HepG2 (cell line): Measurements from ENCODE around the gene COQ8A. TPM values are rescaled to one million over a fixed set of nuclear protein-coding genes. Genes with fewer than 3 reads are reported as not detected.

Source experiments
- AKAP8 ChIP-seq: sonication (generic); formaldehyde crosslinking; IDR thresholded peaks from 2 replicates; pipeline ENCODE4 v1.5.1; 2020; ENCODE audit warnings: mild to moderate bottlenecking, missing genetic modification reagents
- ATM ChIP-seq: fragments of 450-650 bp; IDR thresholded peaks from 2 replicates; pipeline ENCODE4 v1.7.1; 2017; ENCODE audit warnings: mild to moderate bottlenecking, borderline replicate concordance
- DNMT1 ChIP-seq: sonication (generic); formaldehyde crosslinking; IDR thresholded peaks from 2 replicates; pipeline ENCODE4 v1.5.1; 2020; ENCODE audit warnings: mild to moderate bottlenecking, missing genetic modification reagents
- FOXA3 ChIP-seq: IDR thresholded peaks from 2 replicates; pipeline ENCODE4 v1.6.1; 2016; ENCODE audit warnings: missing genetic modification reagents, missing compliant biosample characterization
- HNRNPH1 ChIP-seq: fragments of 200-400 bp; formaldehyde crosslinking; optimal IDR thresholded peaks from 2 replicates; pipeline ENCODE3; 2017; ENCODE audit warnings: mild to moderate bottlenecking, low read depth, low read length
- KMT2A ChIP-seq: sonication (generic); formaldehyde crosslinking; IDR thresholded peaks from 2 replicates; pipeline ENCODE4 v1.4.0; 2020; ENCODE audit warnings: missing genetic modification reagents
- LCORL ChIP-seq, 2 experiments: fragments of 450-650 bp in 1 of 2; sonication (generic) in 1 of 2; formaldehyde crosslinking in 1 of 2; IDR thresholded peaks; 2 replicates each; pipeline versions ENCODE4 v1.5.0 to v1.6.1; 2017 to 2020; ENCODE audit warnings: antibody characterized with exemption in 1 of 2, missing genetic modification reagents in 1 of 2
- MIER2 ChIP-seq: IDR thresholded peaks from 2 replicates; pipeline ENCODE4 v1.6.1; 2016; ENCODE audit warnings: missing biosample characterization, missing genetic modification reagents
- MTA3 ChIP-seq: sonication (generic); formaldehyde crosslinking; IDR thresholded peaks from 2 replicates; pipeline ENCODE4 v1.4.0; 2020; ENCODE audit warnings: missing genetic modification reagents
- NR2F1 ChIP-seq, 2 experiments: fragments of 450-650 bp in 1 of 2; formaldehyde crosslinking in 1 of 2; IDR thresholded peaks; 2 replicates each; pipeline versions ENCODE4 v1.5.0 to v1.6.1; 2016 to 2020; ENCODE audit warnings: mild to moderate bottlenecking in 1 of 2, missing compliant biosample characterization in 1 of 2, missing genetic modification reagents in 1 of 2, moderate library complexity in 1 of 2
- ONECUT2 ChIP-seq: sonication (generic); formaldehyde crosslinking; IDR thresholded peaks from 2 replicates; pipeline ENCODE4 v1.4.0; 2020; ENCODE audit warnings: missing genetic modification reagents
- PAWR ChIP-seq: sonication (generic); formaldehyde crosslinking; IDR thresholded peaks from 2 replicates; pipeline ENCODE4 v1.4.0; 2020; ENCODE audit warnings: missing genetic modification reagents, mild to moderate bottlenecking, borderline replicate concordance
- POGZ ChIP-seq: sonication (generic); formaldehyde crosslinking; IDR thresholded peaks from 2 replicates; pipeline ENCODE4 v1.4.0; 2020; ENCODE audit warnings: mild to moderate bottlenecking, missing genetic modification reagents
- PRDM10 ChIP-seq: sonication (generic); formaldehyde crosslinking; IDR thresholded peaks from 2 replicates; pipeline ENCODE4 v1.4.0; 2020; ENCODE audit warnings: low read depth, missing genetic modification reagents
- RFX1 ChIP-seq: fragments of 450-650 bp; IDR thresholded peaks from 2 replicates; pipeline ENCODE4 v1.6.1; 2017
- SIN3A ChIP-seq: IDR thresholded peaks from 2 replicates; pipeline ENCODE4 v1.6.1; 2011; ENCODE audit warnings: low read depth, mild to moderate bottlenecking, control low read depth, low read length, borderline replicate concordance
- ZBTB26 ChIP-seq: IDR thresholded peaks from 2 replicates; pipeline ENCODE4 v1.6.1; 2016; ENCODE audit warnings: missing compliant biosample characterization, missing genetic modification reagents, borderline replicate concordance
- ZC3H4 ChIP-seq: sonication (generic); formaldehyde crosslinking; IDR thresholded peaks from 2 replicates; pipeline ENCODE4 v1.4.0; 2020; ENCODE audit warnings: missing genetic modification reagents, borderline replicate concordance
- ZKSCAN8 ChIP-seq: IDR thresholded peaks from 2 replicates; pipeline ENCODE4 v1.6.1; 2016; ENCODE audit warnings: borderline replicate concordance, missing genetic modification reagents, missing compliant biosample characterization
- ZNF138 ChIP-seq: sonication (generic); formaldehyde crosslinking; IDR thresholded peaks from 2 replicates; pipeline ENCODE4 v1.5.0; 2020; ENCODE audit warnings: mild to moderate bottlenecking, low read depth, missing genetic modification reagents
- ZNF326 ChIP-seq: sonication (generic); formaldehyde crosslinking; IDR thresholded peaks from 2 replicates; pipeline ENCODE4 v1.4.0; 2020; ENCODE audit warnings: missing genetic modification reagents, borderline replicate concordance
- ZNF337 ChIP-seq: sonication (generic); formaldehyde crosslinking; IDR thresholded peaks from 2 replicates; pipeline ENCODE4 v1.5.1; 2020; ENCODE audit warnings: missing genetic modification reagents, low read depth, mild to moderate bottlenecking, borderline replicate concordance
- ZNF710 ChIP-seq: sonication (generic); formaldehyde crosslinking; IDR thresholded peaks from 2 replicates; pipeline ENCODE4 v1.5.0; 2020; ENCODE audit warnings: mild to moderate bottlenecking, missing genetic modification reagents, borderline replicate concordance
- ZNF839 ChIP-seq: sonication (generic); formaldehyde crosslinking; IDR thresholded peaks from 2 replicates; pipeline ENCODE4 v1.4.0; 2020; ENCODE audit warnings: missing genetic modification reagents, mild to moderate bottlenecking, borderline replicate concordance
- polyA plus RNA-seq, 8 experiments: library from polyadenylated mRNA; depleted of rRNA in 3 of 8; stranded (reverse) in 7 of 8; unstranded in 1 of 8; fragments of >200 nt; fragmentation: Illumina TruSeq in 4 of 8; extraction: Trizol in 4 of 8; gene quantifications; 2 replicates each; pipeline versions ENCODE4 v1.2.1 to v1.2.3, GENCODE V29; 2011 to 2016; ENCODE audit warnings: low read depth in 4 of 8, missing spikeins in 1 of 8, mixed read lengths in 1 of 8; ENCODE audit not compliant: insufficient read depth in 1 of 8
- total RNA-seq, 5 experiments: library from RNA; depleted of rRNA; stranded (reverse); fragments of >200 nt; fragmentation: Illumina TruSeq; extraction: Trizol; gene quantifications; 2 replicates each; pipeline ENCODE4 v1.2.3, GENCODE V29; 2016; ENCODE audit warnings: low read depth in 1 of 5

COQ8A gene
- total and polyA plus RNA-seq, 2 of the 13 experiments (the other 11 are each of a cell fraction or from before 2014, with no cell fraction given): 60.4 to 88.7 TPM

- TF ChIP-seq LCORL (IDR thresholded peaks at IDR 0.05) (no peak), LCORL (CRISPR knock-in tag; IDR thresholded peaks at IDR 0.05) (peak; percentile 31; the same call in 1 of the 2 replicates), PRDM10 (no peak), AKAP8 (CRISPR knock-in tag) (peak; percentile 64; the same call in 1 of the 2 replicates), DNMT1 (CRISPR knock-in tag) (no peak), ZNF839 (peak; percentile 86), ZC3H4 (CRISPR knock-in tag) (no peak), SIN3A (peak; percentile 92; the same call in 1 of the 2 replicates), MIER2 (CRISPR knock-in tag) (no peak), ZNF326 (CRISPR knock-in tag) (no peak), FOXA3 (CRISPR knock-in tag) (peak; percentile 64), NR2F1 (CRISPR knock-in tag; IDR thresholded peaks at IDR 0.05) (no peak), PAWR (CRISPR knock-in tag) (no peak), ATM (no peak), KMT2A (CRISPR knock-in tag) (peak; percentile 67; the same call in 1 of the 2 replicates), MTA3 (CRISPR knock-in tag) (no peak), ZNF710 (no peak), ONECUT2 (CRISPR knock-in tag) (no peak), ZNF138 (CRISPR knock-in tag) (no peak), ZKSCAN8 (CRISPR knock-in tag) (no peak; the same call in 1 of the 2 replicates), ZNF337 (CRISPR knock-in tag) (no peak), ZBTB26 (no peak), RFX1 (no peak), POGZ (CRISPR knock-in tag) (peak; percentile 46; the same call in 1 of the 2 replicates), HNRNPH1 (no peak)
Observed at GRCh38 chr1:226940029-226940805, at the start of gene COQ8A (continued).
